ENCODE data around the gene SNAI3. TPM values are rescaled to one million over a fixed set of nuclear protein-coding genes. Genes with fewer than 3 reads are reported as not detected.

The SNAI3 gene
- total and polyA plus RNA-seq, 9 of the 15 experiments (the other 6 are each of a cell fraction or from before 2014, with no cell fraction given) = 0.04 to 4.1 (median 0.80) TPM; not detected in 1

- no peak for TF ChIP-seq RREB1 (CRISPR knock-in tag; IDR thresholded peaks at IDR 0.05)
- no peak for TF ChIP-seq ELF1 (tag; IDR thresholded peaks at IDR 0.05)
- no peak for TF ChIP-seq MYC (IDR thresholded peaks at IDR 0.05; ENCODE audit: low read depth, low read length)
- TF ChIP-seq MYC (CRISPR knock-in tag; IDR thresholded peaks at IDR 0.05; ENCODE audit: borderline replicate concordance, low read depth) = no peak
- TF ChIP-seq GATAD2A (IDR thresholded peaks at IDR 0.05) = no peak
- TF ChIP-seq ZC3H8 (IDR thresholded peaks at IDR 0.05) = no peak
- no peak for TF ChIP-seq YY1 (IDR thresholded peaks at IDR 0.05; ENCODE audit: borderline replicate concordance in 1 of 3, control insufficient read depth in 1 of 3, extremely low read depth in 1 of 3, insufficient read depth in 3 of 3, insufficient read length in 1 of 3, insufficient replicate concordance in 2 of 3, low read depth in 1 of 3, low read length in 2 of 3)
- no peak for TF ChIP-seq POLR2H (tag; IDR thresholded peaks at IDR 0.05; ENCODE audit: low read depth)
- no peak for TF ChIP-seq SRSF1 (IDR thresholded peaks at IDR 0.05; ENCODE audit: low read depth, low read length)
- no peak for TF ChIP-seq HBP1 (CRISPR knock-in tag; IDR thresholded peaks at IDR 0.05)
- no peak for TF ChIP-seq IRF1 (CRISPR knock-in tag; IDR thresholded peaks at IDR 0.05; ENCODE audit: borderline replicate concordance)
- TF ChIP-seq KLF6 (CRISPR knock-in tag; IDR thresholded peaks at IDR 0.05; ENCODE audit: borderline replicate concordance) = no peak
- no peak for TF ChIP-seq MCM5 (IDR thresholded peaks at IDR 0.05; ENCODE audit: low read depth)
- TF ChIP-seq ATF3 (IDR thresholded peaks at IDR 0.05) = peak; percentile 39; the same call in 1 of the 2 replicates
- TF ChIP-seq ATF3 (CRISPR knock-in tag; conservative IDR thresholded peaks at IDR 0.05) = no peak
- TF ChIP-seq ZNF277 (CRISPR knock-in tag; IDR thresholded peaks at IDR 0.05; ENCODE audit: borderline replicate concordance) = no peak
Observed at GRCh38 chr16:88685156-88686061, 898 bp downstream of the SNAI3 start (continued).

All from K562 (cell line).